Measurements from ENCODE around the gene NPAS2. TPM values are rescaled to one million over a fixed set of nuclear protein-coding genes. Genes with fewer than 3 reads are reported as not detected.

The NPAS2 gene
- 20.4 TPM for polyA plus RNA-seq
- long read RNA-seq, donor 1: 0 reads
- long read RNA-seq, donor 2, full-length matches to known transcripts: 4 of 4 reads
- long read RNA-seq, donor 2, partial matches to known transcripts: 0 of 4 reads
- long read RNA-seq, donor 2, other reads (novel, unspliced or antisense): 0 of 4 reads
- long read RNA-seq, donor 3: 0 reads
- long read RNA-seq, donor 4: 0 reads
- long read RNA-seq, donor 5: 0 reads
- long read RNA-seq, donor 6: 0 reads
- long read RNA-seq, donor 7: 0 reads
- long read RNA-seq, donor 8, partial matches to known transcripts: 0 of 1 reads
- long read RNA-seq, donor 8, other reads (novel, unspliced or antisense): 0 of 1 reads
- long read RNA-seq, donor 9: 0 reads
- long read RNA-seq, donor 10, full-length matches to known transcripts: 3 of 3 reads
- long read RNA-seq, donor 10, partial matches to known transcripts: 0 of 3 reads
- long read RNA-seq, donor 10, other reads (novel, unspliced or antisense): 0 of 3 reads
- long read RNA-seq, donor 11, full-length matches to known transcripts: 1 of 1 reads
- long read RNA-seq, donor 11, partial matches to known transcripts: 0 of 1 reads
- long read RNA-seq, donor 11, other reads (novel, unspliced or antisense): 0 of 1 reads

- H3K4me1 ChIP-seq (ENCODE audit: control insufficient read depth, insufficient read depth, low read length): peaks cover 6% of the 10 kb centered on the region
- no CpG with 5 or more reads among the region's 91 CpGs for WGBS (ENCODE audit: insufficient coverage, low lambda C conversion rate)
- H3K27ac ChIP-seq (ENCODE audit: low read length): peak within 1 kb of the TSS; percentile 61
- peak; percentile 46 to 73 for DNase-seq
- no peaks in the 10 kb centered on the region for H3K9me3 ChIP-seq (ENCODE audit: control insufficient read depth, low read depth, low read length)
- H3K4me3 ChIP-seq (ENCODE audit: low read length): peak within 1 kb of the TSS; percentile 78
- H3K36me3 ChIP-seq (ENCODE audit: control insufficient read depth, insufficient read depth, low read length): no peaks in the 10 kb centered on the region
- H3K27me3 ChIP-seq (ENCODE audit: control insufficient read depth, insufficient read depth, low read length): peaks cover 8% of the 10 kb centered on the region
Observed at GRCh38 chr2:100819370-100820272, at the start of gene NPAS2. NPAS2 (plus strand) TSS chr2:100820139; CDS start chr2:100904755, 84,616 bp downstream.

GRCh38 chr2:100771125-100771524, 48.8 kb upstream of the NPAS2 start:
- Histone ChIP-seq H3K9me3 (ENCODE audit: control insufficient read depth, low read depth, low read length) (no peaks in the 10 kb centered on the region), H3K36me3 (ENCODE audit: control insufficient read depth, insufficient read depth, low read length) (no peaks in the 10 kb centered on the region)
- WGBS (ENCODE audit: insufficient coverage, low lambda C conversion rate): no CpG with 5 or more reads among the region's 4 CpGs

GRCh38 chr2:100773538-100773937, 46.4 kb upstream of the NPAS2 start:
- H3K36me3 ChIP-seq (ENCODE audit: control insufficient read depth, insufficient read depth, low read length): no peaks in the 10 kb centered on the region
- 80% methylated on average over 1 of the region's 4 CpGs for WGBS (ENCODE audit: insufficient coverage, low lambda C conversion rate)

More at GRCh38 chr2:100771125-100771524, 48.8 kb upstream of the NPAS2 start:
- Histone ChIP-seq H3K4me1 (ENCODE audit: control insufficient read depth, insufficient read depth, low read length) (no peaks in the 10 kb centered on the region), H3K4me3 (ENCODE audit: low read length) (no peak overlapping the region), H3K27ac (ENCODE audit: low read length) (no peak overlapping the region), H3K27me3 (ENCODE audit: control insufficient read depth, insufficient read depth, low read length) (no peaks in the 10 kb centered on the region)
- DNase-seq: no peak

GRCh38 chr2:100776445-100776844, 43.5 kb upstream of the NPAS2 start:
- peaks cover 22% of the 10 kb centered on the region for H3K4me1 ChIP-seq (ENCODE audit: control insufficient read depth, insufficient read depth, low read length)
- no peak for DNase-seq
- H3K36me3 ChIP-seq (ENCODE audit: control insufficient read depth, insufficient read depth, low read length): no peaks in the 10 kb centered on the region
- no peak overlapping the region for H3K27ac ChIP-seq (ENCODE audit: low read length)
- no peaks in the 10 kb centered on the region for H3K27me3 ChIP-seq (ENCODE audit: control insufficient read depth, insufficient read depth, low read length)
- peaks cover under 1% of the 10 kb centered on the region for H3K9me3 ChIP-seq (ENCODE audit: control insufficient read depth, low read depth, low read length)
- no peak overlapping the region for H3K4me3 ChIP-seq (ENCODE audit: low read length)

More at GRCh38 chr2:100773538-100773937, 46.4 kb upstream of the NPAS2 start:
- H3K9me3 ChIP-seq (ENCODE audit: control insufficient read depth, low read depth, low read length): no peaks in the 10 kb centered on the region
- H3K27ac ChIP-seq (ENCODE audit: low read length): no peak overlapping the region
- no peaks in the 10 kb centered on the region for H3K27me3 ChIP-seq (ENCODE audit: control insufficient read depth, insufficient read depth, low read length)
- DNase-seq: no peak
- H3K4me1 ChIP-seq (ENCODE audit: control insufficient read depth, insufficient read depth, low read length): peaks cover 2% of the 10 kb centered on the region
- H3K4me3 ChIP-seq (ENCODE audit: low read length): no peak overlapping the region

- no peak overlapping the region for H3K27ac ChIP-seq (ENCODE audit: low read length)
- no peaks in the 10 kb centered on the region for H3K27me3 ChIP-seq (ENCODE audit: control insufficient read depth, insufficient read depth, low read length)
- H3K36me3 ChIP-seq (ENCODE audit: control insufficient read depth, insufficient read depth, low read length): no peaks in the 10 kb centered on the region
- peaks cover 3% of the 10 kb centered on the region for H3K9me3 ChIP-seq (ENCODE audit: control insufficient read depth, low read depth, low read length)
- H3K4me3 ChIP-seq (ENCODE audit: low read length): no peak overlapping the region
- no CpG with 5 or more reads among the region's 12 CpGs for WGBS (ENCODE audit: insufficient coverage, low lambda C conversion rate)
- peaks cover 37% of the 10 kb centered on the region for H3K4me1 ChIP-seq (ENCODE audit: control insufficient read depth, insufficient read depth, low read length)
- DNase-seq: no peak
Observed at GRCh38 chr2:100778637-100779450, 41.1 kb upstream of the NPAS2 start.

GRCh38 chr2:100779908-100780202, 40.1 kb upstream of the NPAS2 start:
- Histone ChIP-seq H3K27ac (ENCODE audit: low read length) (peak overlapping the region; percentile 84), H3K36me3 (ENCODE audit: control insufficient read depth, insufficient read depth, low read length) (no peaks in the 10 kb centered on the region), H3K9me3 (ENCODE audit: control insufficient read depth, low read depth, low read length) (peaks cover 3% of the 10 kb centered on the region), H3K4me1 (ENCODE audit: control insufficient read depth, insufficient read depth, low read length) (peaks cover 46% of the 10 kb centered on the region), H3K27me3 (ENCODE audit: control insufficient read depth, insufficient read depth, low read length) (no peaks in the 10 kb centered on the region), H3K4me3 (ENCODE audit: low read length) (no peak overlapping the region)
- no CpG with 5 or more reads among the region's 3 CpGs for WGBS (ENCODE audit: insufficient coverage, low lambda C conversion rate)
- DNase-seq: no peak

- H3K9me3 ChIP-seq (ENCODE audit: control insufficient read depth, low read depth, low read length): peaks cover 3% of the 10 kb centered on the region
- H3K4me3 ChIP-seq (ENCODE audit: low read length): no peak overlapping the region
- peaks cover 50% of the 10 kb centered on the region for H3K4me1 ChIP-seq (ENCODE audit: control insufficient read depth, insufficient read depth, low read length)
- peak overlapping the region; percentile 84 for H3K27ac ChIP-seq (ENCODE audit: low read length)
- peak; percentile 85 to 96 for DNase-seq
- no peaks in the 10 kb centered on the region for H3K36me3 ChIP-seq (ENCODE audit: control insufficient read depth, insufficient read depth, low read length)
- H3K27me3 ChIP-seq (ENCODE audit: control insufficient read depth, insufficient read depth, low read length): no peaks in the 10 kb centered on the region
- 0% methylated on average over 1 of the region's 8 CpGs for WGBS (ENCODE audit: insufficient coverage, low lambda C conversion rate)
Observed at GRCh38 chr2:100780203-100781008, 39.5 kb upstream of the NPAS2 start.

- no peaks in the 10 kb centered on the region for H3K36me3 ChIP-seq (ENCODE audit: control insufficient read depth, insufficient read depth, low read length)
- no peak for DNase-seq
- H3K4me1 ChIP-seq (ENCODE audit: control insufficient read depth, insufficient read depth, low read length): peaks cover 55% of the 10 kb centered on the region
- WGBS (ENCODE audit: insufficient coverage, low lambda C conversion rate): no CpG with 5 or more reads among the region's 1 CpG
- peak overlapping the region; percentile 84 for H3K27ac ChIP-seq (ENCODE audit: low read length)
- no peak overlapping the region for H3K4me3 ChIP-seq (ENCODE audit: low read length)
- H3K9me3 ChIP-seq (ENCODE audit: control insufficient read depth, low read depth, low read length): peaks cover 3% of the 10 kb centered on the region
- no peaks in the 10 kb centered on the region for H3K27me3 ChIP-seq (ENCODE audit: control insufficient read depth, insufficient read depth, low read length)
Observed at GRCh38 chr2:100781009-100781325, 39.0 kb upstream of the NPAS2 start.

- no peaks in the 10 kb centered on the region for H3K27me3 ChIP-seq (ENCODE audit: control insufficient read depth, insufficient read depth, low read length)
- DNase-seq: no peak
- no peak overlapping the region for H3K4me3 ChIP-seq (ENCODE audit: low read length)
- peak overlapping the region; percentile 84 for H3K27ac ChIP-seq (ENCODE audit: low read length)
- H3K36me3 ChIP-seq (ENCODE audit: control insufficient read depth, insufficient read depth, low read length): no peaks in the 10 kb centered on the region
- H3K9me3 ChIP-seq (ENCODE audit: control insufficient read depth, low read depth, low read length): peaks cover 3% of the 10 kb centered on the region
- 75% methylated on average over 1 of the region's 12 CpGs for WGBS (ENCODE audit: insufficient coverage, low lambda C conversion rate)
- H3K4me1 ChIP-seq (ENCODE audit: control insufficient read depth, insufficient read depth, low read length): peaks cover 60% of the 10 kb centered on the region
Observed at GRCh38 chr2:100781523-100782379, 38.2 kb upstream of the NPAS2 start.

All from large intestine (tissue), 12 donors.